Skeletal muscle cell (primary cell): Measurements from ENCODE around the gene CLEC4M.
"Not testable (repeated sequence)": the region's sequence is repeated elsewhere in the genome, so short reads cannot be mapped to it uniquely, and the experiment has no call there.

Source experiments
- DNase-seq: peaks from one replicate; pipeline ENCODE4 v3.0.0-alpha.2; 2010; ENCODE audit warnings: low read depth
- H3K4me3 ChIP-seq: 2 replicates; pipeline ENCODE4 v1.5.1; 2011; ENCODE audit warnings: low read depth, mild to moderate bottlenecking, control low read depth, low read length, moderate library complexity

The CLEC4M gene

GRCh38 chr19:7739801-7740681 lies 23.0 kb upstream of the CLEC4M start:
- no peak for DNase-seq
- H3K4me3 ChIP-seq, result no peak overlapping the region

DNA sequence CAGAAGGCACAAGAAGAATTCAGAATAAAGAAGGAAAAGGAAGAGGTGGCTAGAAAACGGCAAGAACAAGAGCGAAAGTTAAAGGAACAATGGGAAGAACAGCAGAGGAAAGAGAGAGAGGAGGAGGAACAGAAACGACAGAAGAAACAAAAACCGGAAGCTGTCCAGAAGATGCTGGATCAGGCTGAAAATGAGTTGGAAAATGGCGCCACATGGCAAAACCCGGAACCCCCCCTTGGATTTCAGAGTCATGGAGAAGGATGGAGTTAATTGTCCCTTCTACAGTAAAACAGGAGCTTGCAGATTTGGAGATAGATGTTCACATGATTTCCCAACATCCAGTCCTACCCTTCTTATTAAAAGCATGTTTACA lies 22.4 kb upstream of the CLEC4M start:
- no peak overlapping the region for H3K4me3 ChIP-seq
- DNase-seq, result no peak

DNA sequence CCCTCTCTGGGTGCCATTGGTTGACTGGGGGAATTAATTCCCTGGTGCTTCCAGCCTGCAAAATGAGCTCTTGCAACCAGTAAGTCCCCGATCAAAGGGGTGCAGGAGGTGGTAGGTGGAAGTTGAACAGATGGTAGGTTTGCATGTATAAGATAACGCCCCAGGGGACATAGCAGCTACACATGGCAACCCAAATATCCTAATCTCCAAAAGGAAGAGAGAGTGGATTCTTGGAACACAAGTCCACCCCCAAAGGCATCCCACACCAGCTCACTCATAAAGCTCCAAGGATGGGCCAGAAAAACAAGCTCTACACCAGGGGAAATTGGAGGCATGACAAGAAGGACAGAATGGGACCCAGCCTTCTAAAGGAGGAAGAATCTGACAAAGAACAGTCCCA lies 20.5 kb upstream of the CLEC4M start:
- no peak overlapping the region for H3K4me3 ChIP-seq
- no peak for DNase-seq

GRCh38 chr19:7742991-7743390 lies 20.1 kb upstream of the CLEC4M start:
- DNase-seq, result no peak
- H3K4me3 ChIP-seq, result no peak overlapping the region

GRCh38 chr19:7743425-7743841 lies 19.6 kb upstream of the CLEC4M start:
- no peak overlapping the region for H3K4me3 ChIP-seq
- no peak for DNase-seq

DNA sequence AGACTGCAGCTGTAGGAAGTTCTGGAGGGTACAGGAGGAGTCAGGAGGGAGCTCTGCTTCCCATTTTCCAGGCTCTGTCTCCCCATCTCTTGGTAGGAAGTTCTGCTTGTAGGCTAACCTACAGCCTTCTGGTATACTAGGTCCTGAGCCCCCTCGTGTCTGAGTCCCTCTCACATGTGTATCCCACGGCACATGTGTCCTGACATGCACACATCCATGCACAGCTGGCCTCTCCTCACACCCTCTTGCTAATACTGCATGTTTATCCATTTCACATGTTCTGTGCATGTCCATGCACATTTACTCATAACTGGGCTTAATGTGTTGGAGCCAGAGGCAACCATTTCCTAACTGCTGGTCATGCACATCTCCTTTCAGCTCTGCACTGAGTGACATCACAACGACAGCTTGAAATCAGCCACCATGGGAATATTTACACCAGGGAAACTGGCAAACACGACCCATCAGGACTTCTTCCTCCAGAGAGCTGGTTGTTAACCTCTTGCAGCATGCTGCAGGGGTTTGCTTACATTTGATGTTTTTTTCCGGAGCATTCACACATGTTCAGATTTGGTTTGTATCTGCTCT lies 18.8 kb upstream of the CLEC4M start:
- H3K4me3 ChIP-seq, result no peak overlapping the region
- DNase-seq, result no peak

GRCh38 chr19:7744871-7745650 lies 18.0 kb upstream of the CLEC4M start:
- H3K4me3 ChIP-seq, result no peak overlapping the region
- no peak for DNase-seq

DNA sequence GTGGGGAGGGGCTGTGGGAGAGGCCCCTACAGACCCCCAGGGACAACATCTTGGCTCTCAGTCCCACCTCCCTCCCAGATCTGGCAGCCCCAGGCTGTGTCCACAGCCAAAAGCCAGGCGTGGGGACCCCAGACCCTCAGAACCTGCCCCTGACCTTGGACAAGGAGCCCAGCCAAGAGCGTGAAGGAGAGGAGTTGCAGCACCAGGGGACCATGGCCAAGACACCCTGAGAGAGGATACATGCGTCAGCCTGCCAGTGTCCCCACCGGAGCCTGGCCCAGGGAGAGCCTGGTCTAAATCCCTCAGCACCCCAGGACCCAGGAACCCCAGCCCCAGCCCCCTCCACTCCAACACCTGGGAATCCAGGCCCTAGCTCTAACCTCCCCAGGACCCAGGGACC lies 16.7 kb upstream of the CLEC4M start:
- H3K4me3 ChIP-seq, DNase-seq: not testable (repeated sequence)

DNA sequence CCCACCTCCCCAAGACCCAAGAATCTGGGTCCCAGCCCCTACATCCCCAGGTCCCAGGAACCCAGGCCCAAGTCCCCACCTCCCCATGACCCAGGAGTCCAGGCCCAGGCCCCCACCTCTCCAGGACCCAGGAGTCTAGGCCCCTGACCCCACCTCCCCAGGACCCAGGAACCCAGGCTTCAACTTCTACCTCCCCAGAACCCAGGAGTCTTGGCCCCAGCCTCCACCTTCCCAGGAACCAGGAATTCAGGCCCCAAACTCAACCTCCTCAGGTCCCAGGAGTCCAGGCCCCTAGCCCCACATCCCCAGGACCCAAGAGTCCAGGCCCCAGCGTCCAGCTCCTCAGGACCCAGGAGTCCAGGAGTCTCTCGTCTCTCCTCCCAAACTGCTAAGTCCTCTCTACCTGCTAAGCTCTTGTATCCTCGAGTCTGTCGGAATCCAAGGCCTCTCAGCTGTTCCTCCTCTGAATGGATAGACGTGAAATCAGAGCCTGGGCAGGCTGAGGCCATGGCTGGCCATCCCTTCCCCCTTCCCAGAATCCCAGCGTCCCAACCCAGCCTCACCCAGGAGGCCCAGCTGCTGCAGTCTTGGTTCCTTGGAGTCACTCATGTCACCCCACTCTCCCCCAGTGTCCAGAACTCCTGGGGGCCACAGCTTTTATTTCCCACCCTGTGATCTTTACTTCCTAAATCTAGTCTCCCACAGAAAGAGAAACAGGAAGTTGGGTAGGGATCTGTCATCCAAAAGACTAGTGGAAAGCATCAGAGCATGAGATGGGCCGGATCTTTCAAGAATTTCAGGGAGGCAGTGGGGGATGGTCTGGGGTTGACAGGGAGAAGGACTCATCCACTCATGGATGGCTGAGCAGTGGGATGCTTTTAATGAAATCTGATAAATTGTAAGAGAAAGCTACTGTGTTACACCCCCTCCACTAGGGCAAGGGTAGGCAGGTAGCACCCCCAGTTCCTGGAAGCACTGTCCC lies 15.8 kb upstream of the CLEC4M start, which contains the start of gene CD209:
Gene CD209 (minus strand): TSS at position 632 of the 982 bp plus-strand sequence. CDS start 23 bp downstream, at position 609.
- no peak for DNase-seq

GRCh38 chr19:7748171-7748570 lies 14.9 kb upstream of the CLEC4M start:
- no peak overlapping the region for H3K4me3 ChIP-seq
- no peak for DNase-seq

More for the DNA sequence above, 15.8 kb upstream of the CLEC4M start, which contains the start of gene CD209:
- H3K4me3 ChIP-seq, result no peak within 1 kb of the TSS

GRCh38 chr19:7748756-7749155 lies 14.3 kb upstream of the CLEC4M start:
- no peak for DNase-seq
- H3K4me3 ChIP-seq, result no peak overlapping the region

DNA sequence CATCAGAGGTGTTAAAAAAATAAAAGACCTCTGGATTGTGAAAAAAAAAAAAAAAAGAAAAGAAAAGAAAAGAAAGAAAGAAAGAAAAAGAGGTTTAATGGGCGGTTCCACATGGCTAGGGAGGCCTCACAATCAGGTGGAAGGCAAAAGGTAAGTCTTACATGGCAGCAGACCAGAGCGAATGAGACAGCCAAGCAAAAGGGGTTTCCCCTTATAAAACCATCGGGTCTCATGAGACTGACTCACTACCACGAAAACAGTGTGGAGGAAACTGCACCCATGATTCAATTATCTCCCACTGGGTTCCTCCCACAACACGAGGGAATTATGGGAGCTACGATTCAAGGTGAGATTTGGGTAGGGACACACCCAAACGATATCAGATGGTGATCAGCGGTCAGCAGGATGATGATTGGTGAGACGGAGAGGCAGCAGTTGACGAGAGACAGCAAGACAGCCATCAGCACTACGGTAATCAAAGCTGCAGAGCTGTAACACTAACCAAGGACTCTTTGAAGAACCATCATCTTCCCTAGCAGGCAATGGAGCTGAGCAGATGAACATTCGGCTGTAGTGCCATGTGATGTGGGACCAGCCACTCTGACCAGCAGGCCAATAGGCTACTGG lies 11.8 kb upstream of the CLEC4M start:
- no peak for DNase-seq
- no peak overlapping the region for H3K4me3 ChIP-seq

DNA sequence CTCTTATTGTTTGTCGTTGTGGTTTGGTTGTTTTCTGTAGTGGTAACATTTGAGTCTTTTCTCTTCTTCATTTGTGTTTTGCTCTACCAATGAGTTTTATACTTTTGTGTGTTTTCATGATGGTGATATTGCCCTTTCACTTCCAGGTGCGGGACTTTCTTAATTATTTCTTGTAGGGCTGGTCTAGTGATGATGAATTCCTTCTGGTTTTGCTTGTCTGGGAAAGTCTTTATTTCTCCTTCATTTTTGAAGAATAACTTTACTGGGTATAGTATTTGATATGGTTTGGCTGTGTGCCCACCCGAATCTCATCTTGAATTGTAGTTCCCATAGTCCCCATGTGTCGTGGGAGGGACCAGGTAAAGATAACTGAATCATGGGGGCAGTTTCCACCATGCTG lies 6.8 kb upstream of the CLEC4M start:
- H3K4me3 ChIP-seq, result no peak overlapping the region
- no peak for DNase-seq

DNA sequence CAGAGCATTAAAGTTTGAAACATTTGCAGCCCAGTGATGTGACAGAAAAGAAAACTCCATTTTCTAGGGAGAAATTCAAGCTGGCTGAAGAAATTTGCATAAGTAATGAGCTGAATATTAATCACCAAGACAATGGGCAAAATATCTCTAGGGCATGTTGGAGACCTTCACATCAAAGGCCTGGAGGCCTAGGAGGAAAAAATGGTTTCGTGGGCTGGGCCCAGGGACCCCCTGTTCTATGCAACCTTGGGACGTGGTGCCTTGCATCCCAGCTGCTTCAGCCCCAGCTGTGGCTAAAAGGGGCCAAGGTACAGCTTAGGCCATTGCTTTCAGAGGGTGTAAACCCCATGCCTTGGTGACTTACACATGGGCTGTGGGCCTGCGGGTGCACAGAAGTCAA lies 5.7 kb upstream of the CLEC4M start:
- no peak for DNase-seq
- H3K4me3 ChIP-seq, result no peak overlapping the region

- no peak for DNase-seq
- no peak overlapping the region for H3K4me3 ChIP-seq
Measured at GRCh38 chr19:7759156-7759555, 3.9 kb upstream of the CLEC4M start.

GRCh38 chr19:7763696-7764095 lies 653 bp downstream of the CLEC4M start:
- DNase-seq, result no peak
- no peak overlapping the region for H3K4me3 ChIP-seq

DNA sequence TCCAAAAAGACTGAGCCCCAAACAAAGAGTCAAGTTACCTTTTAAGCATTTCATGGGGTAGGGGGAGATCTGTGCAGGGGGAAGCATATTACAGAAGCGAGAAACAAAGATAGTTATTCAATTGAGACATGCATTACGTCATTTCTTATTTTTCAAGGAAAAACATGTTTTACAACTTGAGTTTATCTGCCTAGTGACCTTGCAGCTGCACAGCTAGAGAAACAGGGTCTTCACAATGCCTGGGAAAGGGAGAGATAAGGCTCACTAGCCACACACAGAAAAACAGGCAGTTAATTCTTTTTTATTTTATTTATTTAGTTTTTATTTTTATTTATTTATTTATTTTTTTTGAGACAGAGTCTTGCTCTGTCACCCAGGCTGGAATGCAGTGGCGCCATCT lies 1.1 kb downstream of the CLEC4M start:
- DNase-seq, H3K4me3 ChIP-seq: not testable (repeated sequence)

DNA sequence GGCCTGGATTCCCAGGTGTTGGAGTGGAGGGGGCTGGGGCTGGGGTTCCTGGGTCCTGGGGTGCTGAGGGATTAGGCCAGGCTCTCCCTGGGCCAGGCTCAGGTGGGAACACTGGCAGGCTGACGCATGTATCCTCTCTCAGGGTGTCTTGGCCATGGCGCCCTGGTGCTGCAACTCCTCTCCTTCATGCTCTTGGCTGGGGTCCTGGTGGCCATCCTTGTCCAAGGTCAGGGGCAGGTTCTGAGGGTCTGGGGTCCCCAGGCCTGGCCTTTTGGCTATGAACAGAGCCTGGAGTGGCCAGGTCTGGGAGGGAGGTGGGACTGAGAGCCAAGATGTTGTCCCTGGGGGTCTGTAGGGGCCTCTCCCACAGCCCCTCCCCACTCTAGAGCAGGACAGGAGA lies 2.0 kb downstream of the CLEC4M start:
- not testable (repeated sequence) for H3K4me3 ChIP-seq, DNase-seq

- DNase-seq, result no peak
Measured at GRCh38 chr19:7766535-7766934, 3.5 kb downstream of the CLEC4M start.

More at GRCh38 chr19:7766535-7766934, 3.5 kb downstream of the CLEC4M start:
- H3K4me3 ChIP-seq, result no peak overlapping the region
